WERI-Rb-1 (cell line): ENCODE results near the gene ZFP62.

ENCODE experiments used
- DNase-seq: peaks from one replicate; pipeline ENCODE4 v3.0.0-alpha.2; 2020
- H3K27ac ChIP-seq: fragments of 250-450 bp; sonication (Bioruptor Pico); 2 replicates; pipeline ENCODE4 v1.5.1; 2020; ENCODE audit warnings: mild to moderate bottlenecking, moderate library complexity
- H3K27me3 ChIP-seq: fragments of 250-450 bp; sonication (Bioruptor Pico); 2 replicates; pipeline ENCODE4 v1.5.1; 2021; ENCODE audit warnings: mild to moderate bottlenecking, low read depth, moderate library complexity; ENCODE audit not compliant: insufficient read depth, severe bottlenecking
- H3K36me3 ChIP-seq: fragments of 250-450 bp; sonication (Bioruptor Pico); 2 replicates; pipeline ENCODE4 v1.5.1; 2020; ENCODE audit warnings: mild to moderate bottlenecking, moderate library complexity
- H3K4me3 ChIP-seq: 2 replicates; pipeline ENCODE4 v1.5.1; 2011; ENCODE audit warnings: low read depth, mild to moderate bottlenecking, control low read depth, low read length
- H3K9me3 ChIP-seq: fragments of 250-450 bp; sonication (Bioruptor Pico); 2 replicates; pipeline ENCODE4 v1.5.1; 2021; ENCODE audit warnings: mild to moderate bottlenecking, moderate library complexity; ENCODE audit not compliant: severe bottlenecking
- CTCF ChIP-seq: IDR thresholded peaks from 2 replicates; pipeline ENCODE4 v1.5.1; 2011; ENCODE audit warnings: low read depth, mild to moderate bottlenecking, control low read depth, inconsistent platforms, low read length

The ZFP62 gene

GRCh38 chr5:180807654-180808414, 53.2 kb downstream of the ZFP62 start:
- no peak for TF ChIP-seq CTCF
- H3K4me3 ChIP-seq, result peak overlapping the region; percentile 49
- H3K36me3 ChIP-seq, result no peaks in the 10 kb centered on the region
- DNase-seq, result peak; percentile 60
- H3K9me3 ChIP-seq, result no peaks in the 10 kb centered on the region
- H3K27ac ChIP-seq, result peak overlapping the region; percentile 99
- no peaks in the 10 kb centered on the region for H3K27me3 ChIP-seq

DNA sequence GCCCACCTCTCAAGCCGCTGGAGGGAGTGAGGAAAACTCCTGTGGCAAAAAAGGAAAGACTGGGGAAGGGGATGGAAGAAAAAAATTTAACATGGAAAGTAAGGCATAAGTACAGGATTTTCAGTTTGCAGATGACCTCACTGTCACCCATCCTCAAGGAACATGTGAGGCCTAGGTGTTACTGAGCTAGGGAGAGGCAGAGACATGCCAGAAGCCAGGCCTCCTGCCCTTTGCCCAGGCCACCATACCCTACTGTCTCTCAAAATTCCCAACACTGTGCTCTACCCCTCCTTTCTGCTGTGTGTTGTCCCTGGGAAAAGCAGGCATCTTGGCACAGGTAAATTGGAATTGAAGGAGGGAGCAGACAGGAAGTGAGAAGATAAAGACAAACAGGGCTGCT, 54.0 kb downstream of the ZFP62 start:
- no peak for TF ChIP-seq CTCF
- Histone ChIP-seq H3K36me3 (no peaks in the 10 kb centered on the region), H3K27me3 (no peaks in the 10 kb centered on the region), H3K27ac (no peak overlapping the region), H3K9me3 (no peaks in the 10 kb centered on the region), H3K4me3 (no peak overlapping the region)
- DNase-seq, result no peak

DNA sequence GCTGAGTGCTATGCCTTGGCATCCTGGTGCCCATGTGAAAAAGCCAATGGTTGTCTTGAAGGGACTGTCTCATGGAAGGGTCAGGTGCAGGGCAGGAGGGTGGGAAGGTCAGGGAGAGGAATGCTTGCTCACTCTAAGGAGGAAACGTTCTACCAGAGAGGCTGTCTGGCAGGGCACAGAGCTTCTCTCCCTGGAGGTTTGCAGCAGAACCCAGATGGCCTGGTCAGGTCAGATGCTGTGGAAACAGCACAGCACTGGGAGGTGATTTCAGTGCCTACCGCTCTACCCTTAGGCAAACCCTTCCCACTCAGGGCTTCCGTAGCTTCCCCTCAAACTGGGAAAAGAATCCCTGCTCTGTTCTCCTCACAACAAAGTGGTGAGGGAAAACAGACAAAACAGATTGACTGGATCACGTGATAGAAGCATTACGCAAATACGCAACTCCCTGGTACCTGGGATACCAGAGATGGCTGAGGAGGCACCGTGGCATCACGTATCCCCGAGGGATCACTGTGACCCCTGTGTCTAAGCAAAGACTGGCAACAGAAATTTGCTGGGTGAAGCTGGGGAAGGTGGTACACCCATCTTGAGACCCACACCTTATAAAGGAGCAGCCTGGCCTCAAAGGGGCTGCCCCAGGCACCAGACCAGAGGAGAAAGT, 54.6 kb downstream of the ZFP62 start:
- Histone ChIP-seq H3K27me3 (no peaks in the 10 kb centered on the region), H3K9me3 (no peaks in the 10 kb centered on the region), H3K4me3 (no peak overlapping the region), H3K36me3 (no peaks in the 10 kb centered on the region), H3K27ac (no peak overlapping the region)
- no peak for TF ChIP-seq CTCF
- DNase-seq, result no peak

- no peaks in the 10 kb centered on the region for H3K27me3 ChIP-seq
- no peaks in the 10 kb centered on the region for H3K9me3 ChIP-seq
- no peak overlapping the region for H3K27ac ChIP-seq
- no peak for TF ChIP-seq CTCF
- no peak for DNase-seq
- H3K4me3 ChIP-seq, result no peak overlapping the region
- H3K36me3 ChIP-seq, result no peaks in the 10 kb centered on the region
Measured at GRCh38 chr5:180804129-180804618, 56.9 kb downstream of the ZFP62 start.

DNA sequence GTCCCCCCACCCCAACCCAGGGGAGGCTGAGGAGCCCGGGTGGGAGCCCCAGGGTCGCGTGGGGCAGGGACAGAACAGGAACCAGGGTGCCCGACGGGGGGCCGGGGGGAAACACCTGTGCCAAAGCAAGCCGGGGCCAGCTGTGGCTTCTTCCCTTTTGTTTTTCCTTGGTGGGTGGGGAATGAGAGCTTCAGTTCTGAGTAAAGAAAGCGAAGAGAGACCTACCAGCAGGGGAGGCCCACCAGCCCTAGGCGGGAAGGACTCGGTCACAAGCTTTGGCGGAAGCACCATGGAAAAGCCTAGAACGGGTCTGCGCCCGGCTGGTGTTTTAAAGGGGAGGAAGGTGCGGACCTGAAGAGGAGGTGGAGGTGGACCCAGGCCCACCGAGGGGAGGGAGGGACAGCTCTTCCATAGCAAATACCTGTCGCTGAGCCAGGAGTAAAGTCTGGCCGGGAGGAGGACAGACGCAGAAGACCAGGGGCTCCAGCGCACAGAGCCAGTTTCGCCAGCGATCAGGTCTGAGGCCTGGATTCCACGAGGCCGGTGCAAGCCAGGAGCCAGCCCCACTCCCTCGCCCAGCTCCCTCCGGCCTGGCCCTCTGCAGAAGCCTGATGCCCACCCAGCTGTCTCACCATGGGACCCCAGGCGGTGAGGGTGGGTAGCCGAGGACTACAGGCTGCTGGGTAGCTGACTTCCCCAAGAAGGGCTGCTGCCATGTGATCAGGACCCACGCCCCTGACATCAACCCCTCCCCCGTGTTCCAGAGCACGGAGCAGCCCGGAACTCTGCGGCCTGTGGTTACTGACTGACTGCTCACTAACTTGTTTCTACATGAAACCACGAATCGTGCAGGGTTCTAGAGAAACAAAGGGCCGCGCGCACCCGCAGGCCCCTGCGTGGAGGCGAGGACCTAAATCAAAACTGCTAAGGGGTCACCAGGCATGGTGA, 57.6 kb downstream of the ZFP62 start:
- Histone ChIP-seq H3K4me3 (no peak overlapping the region), H3K36me3 (no peaks in the 10 kb centered on the region), H3K27ac (no peak overlapping the region), H3K27me3 (no peaks in the 10 kb centered on the region), H3K9me3 (no peaks in the 10 kb centered on the region)
- DNase-seq, result no peak
- TF ChIP-seq CTCF, result no peak
